T47D (cell line): Measurements from ENCODE around the gene ADD1.
"Not testable (repeated sequence)": the region's sequence is repeated elsewhere in the genome, so short reads cannot be mapped to it uniquely, and the experiment has no call there.

Experiments
- DNase-seq, 2 experiments: peaks; one replicate each; pipeline versions ENCODE4 v3.0.0 to v3.0.0-alpha.2; 2011 to 2012; ENCODE audit warnings: low read depth in 1 of 2, low spot score in 1 of 2
- JUND ChIP-seq: IDR thresholded peaks from 2 replicates; pipeline ENCODE4 v1.6.1; 2012; ENCODE audit warnings: low read depth
- in situ Hi-C: cut with HindIII; loops from 2 replicates; pipeline ENCODE4 v1.10.0; 2016; ENCODE audit warnings: low sequenced_read_pairs, low pct_unique_long_range_greater_than_20kb

ADD1 gene

DNA sequence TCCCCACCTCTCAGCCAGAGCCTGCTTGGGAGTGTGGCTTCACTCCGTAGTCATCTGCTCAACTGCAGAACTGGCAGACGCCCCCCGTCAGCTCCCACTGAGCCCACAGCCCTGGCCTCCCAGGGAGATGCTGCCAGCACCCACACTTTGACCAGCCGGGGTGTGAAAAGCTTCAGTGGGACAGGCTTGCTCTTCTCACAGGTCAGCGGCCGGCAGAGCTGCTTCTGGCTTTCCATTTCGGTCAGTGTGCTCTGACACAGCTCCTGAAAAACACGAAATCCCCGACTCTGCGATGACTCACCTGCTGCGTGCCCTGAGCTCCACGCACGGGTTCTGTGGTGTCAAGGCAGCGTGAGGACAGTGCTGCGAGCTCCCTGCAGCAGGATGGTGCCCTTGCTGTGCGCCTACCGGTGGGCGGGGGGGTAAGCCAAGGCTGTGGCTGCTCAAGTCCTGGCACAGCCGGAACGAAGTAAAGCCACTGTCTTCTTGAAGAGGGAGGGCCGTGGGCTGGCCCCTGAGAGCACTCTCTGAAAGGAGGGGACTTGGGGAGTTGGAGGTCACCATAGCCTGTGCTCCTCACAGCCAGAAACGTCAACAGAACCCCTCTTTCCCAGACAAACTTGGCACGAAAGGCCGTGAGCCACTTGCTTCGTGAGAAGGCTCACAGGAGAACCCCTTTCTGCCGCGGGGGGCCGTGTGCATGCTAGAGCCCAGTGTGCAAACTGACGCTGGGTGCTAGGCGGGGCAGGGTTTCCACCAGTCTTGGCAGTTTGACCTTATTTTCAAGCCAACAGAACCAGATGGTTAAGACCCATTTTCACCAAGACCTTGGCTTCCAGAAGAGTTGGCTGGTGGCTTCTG is 96.0 kb downstream of the ADD1 start:
- no peak for DNase-seq
- in situ Hi-C loops = no loop called here
- no peak for TF ChIP-seq JUND

DNA sequence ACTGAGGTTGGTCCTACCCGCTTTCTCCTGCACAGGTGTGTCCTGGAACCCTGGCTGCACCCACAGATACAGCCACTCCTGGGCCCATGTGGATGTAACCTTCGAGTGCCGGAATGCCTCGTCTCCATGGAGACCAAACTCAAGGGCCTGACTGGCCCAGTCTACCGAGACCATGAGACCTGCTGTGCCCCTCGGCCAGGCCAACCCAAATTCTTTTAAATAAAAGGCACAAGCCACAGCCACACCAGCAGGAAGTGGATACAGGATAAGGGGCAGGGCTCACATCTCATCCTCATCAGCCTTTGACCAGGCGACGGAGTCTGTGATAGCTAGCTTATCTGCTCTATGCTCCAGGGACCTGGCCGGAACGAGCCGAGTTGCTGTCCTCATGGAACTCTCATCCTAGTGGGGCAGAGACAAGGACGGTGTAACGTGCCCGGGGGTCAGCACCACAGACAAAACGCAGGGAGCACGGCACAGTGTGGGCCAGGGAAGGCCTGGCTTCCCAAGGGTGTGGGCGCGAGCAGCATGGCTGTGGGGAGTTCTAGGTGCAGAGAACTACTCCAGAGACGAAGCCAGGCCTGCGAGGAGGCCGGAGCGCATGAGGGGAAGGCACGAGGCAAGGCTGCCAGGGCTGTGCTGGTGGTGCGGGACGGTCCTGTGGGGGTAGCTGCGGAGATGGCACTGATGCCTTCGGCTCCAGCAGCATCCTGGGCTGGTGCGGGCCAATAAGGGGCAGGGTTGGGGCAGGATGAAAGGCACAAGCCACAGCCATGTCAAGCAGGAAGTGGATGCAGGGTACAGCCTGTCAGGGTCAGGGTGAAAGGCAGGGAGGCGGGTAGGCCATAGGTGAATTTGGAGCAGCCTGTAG is 96.9 kb downstream of the ADD1 start:
- no peak for DNase-seq
- TF ChIP-seq JUND = no peak
- in situ Hi-C loops = no loop called here

DNA sequence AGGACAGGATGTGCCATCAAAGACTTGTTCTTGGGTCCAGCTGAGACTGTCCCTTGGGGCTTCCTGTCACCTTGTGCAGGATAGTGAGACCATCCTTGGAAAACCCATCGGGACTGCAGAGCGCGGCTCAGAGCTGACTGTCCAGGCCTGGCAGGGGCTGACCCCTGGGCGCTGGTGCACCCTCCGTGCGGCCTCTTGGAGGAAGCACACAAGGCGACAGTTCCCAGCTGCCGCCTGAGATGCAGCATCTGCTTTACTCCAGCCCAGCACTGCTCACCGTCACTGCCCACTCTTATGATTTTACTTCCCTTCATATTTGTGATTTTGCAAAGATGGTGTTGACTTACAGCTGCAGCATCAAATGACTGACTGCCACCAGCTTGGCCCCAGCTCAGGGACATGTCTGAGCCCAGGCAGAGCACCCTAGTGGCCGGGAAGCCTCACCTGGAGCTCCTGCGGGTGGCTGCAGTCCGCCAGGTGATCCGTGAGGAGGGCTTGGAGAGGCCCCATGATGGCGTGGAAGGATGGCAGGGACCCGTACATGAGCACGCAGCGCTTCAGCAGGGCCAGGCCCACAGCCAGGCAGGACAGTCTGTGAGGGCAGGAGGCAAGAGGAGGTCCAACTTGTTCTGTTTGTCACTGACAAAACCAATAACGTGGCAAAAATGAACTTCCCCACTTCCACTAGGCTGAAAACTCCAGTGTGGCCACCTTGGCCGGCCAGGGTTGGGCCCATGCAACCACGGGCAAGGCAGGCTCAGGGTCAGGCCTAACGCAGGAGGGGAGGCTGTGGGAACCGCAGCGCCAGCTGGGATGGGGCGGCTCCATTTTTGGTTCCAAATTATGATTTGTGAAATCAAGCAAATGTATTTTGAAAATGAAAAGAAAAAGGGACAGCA is 97.7 kb downstream of the ADD1 start:
- no peak for DNase-seq
- no peak for TF ChIP-seq JUND
- in situ Hi-C loops = no loop called here

DNA sequence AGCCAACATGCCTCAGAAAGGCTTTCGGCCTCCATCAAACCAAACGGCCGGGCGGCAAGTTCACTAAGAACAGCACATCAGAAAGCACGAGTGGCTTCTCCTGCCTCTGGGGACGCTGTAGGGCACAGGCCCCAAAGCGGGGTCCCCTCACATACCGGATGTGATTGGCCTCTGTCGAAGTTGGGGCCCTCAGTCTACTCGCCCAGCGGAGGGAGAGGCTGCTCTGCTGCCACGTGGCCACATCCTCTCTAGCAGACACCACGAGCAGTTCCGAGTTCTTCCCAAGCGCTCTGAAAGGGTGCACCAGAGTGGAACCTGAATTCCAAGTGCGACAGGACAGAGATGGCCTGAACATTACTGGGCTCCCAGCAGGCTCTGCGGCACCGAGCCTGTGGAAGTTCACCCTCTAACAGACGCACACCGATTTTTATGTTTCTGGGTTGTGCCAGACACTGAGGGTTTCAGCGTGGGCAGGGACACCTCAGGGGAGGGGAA is 98.4 kb downstream of the ADD1 start:
- no peak for TF ChIP-seq JUND
- DNase-seq = no peak
- in situ Hi-C loops = no loop called here

DNA sequence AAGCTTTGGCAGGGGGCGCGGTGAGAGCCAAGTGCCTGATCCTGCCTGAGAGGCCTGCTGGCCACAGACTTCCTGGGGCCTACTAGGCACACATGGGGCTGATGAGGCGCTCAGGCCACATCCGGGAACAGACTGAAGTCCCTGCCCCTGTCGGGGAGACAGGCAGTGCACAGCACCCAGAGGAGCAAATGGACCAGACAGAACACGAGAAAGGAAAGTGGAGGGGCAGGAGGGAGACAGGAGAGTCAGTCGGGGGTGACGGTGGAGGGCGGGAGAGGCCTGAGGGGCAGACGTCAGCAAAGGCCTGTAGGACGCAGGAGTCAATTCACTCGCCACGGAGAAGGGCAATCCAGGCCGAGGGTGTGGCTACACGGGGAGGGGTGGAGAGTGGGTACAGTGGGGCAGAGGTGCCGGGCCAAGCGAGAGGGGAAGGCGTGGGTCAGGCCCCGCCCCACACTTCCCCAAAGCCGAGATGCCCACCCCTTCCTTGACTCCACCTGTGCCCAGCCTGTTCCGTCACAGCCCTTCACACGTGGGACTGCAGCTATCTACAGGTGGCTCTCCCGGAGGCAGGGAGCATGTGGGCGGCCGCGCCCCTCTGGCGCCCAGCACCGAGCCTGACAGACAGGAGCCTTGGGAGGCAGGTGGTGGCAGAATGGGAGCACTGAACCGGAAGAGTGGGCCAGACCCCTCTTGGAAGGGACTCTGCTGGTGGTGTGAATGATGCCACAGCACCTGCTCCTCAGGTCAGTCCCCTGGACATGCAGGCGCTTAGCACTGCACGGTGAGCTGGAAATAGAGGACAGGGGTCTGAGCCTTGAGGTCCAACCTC is 99.1 kb downstream of the ADD1 start:
- DNase-seq = no peak
- no peak for TF ChIP-seq JUND
- in situ Hi-C loops = no loop called here

DNA sequence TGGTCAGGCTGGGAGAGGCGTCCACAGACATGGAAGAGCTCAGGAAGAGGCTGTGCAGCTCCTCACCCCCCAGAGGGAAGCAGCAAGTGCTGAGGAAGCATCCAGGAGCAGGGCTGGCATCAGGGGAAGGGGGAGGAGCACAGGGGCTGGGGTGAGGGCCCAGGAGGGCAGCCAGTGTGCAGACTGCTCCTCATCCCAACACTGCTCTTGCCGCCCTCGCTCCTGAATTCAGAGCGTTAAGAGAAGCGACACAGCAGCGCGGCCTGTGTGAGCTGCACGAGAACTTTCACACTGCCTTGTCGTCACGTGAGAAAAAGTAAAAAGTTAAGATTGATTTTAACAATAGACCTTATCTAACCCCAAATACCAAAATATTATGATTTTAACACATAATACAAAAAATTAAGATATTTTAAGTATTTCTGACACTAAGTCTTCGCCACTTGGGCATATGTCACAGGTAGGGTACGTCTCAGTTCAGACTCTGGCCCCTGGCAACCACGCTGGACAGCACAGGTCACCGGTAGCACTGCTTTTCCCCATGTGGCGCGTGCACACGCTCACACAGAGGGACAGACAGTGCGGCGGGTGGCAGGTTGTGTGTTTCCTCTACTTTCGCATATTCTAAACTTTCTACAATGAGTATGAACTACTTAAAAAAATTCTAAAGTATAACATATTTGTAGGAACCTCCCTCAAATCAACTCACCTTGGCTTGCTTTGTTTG is 99.9 kb downstream of the ADD1 start:
- in situ Hi-C loops = no loop called here
- no peak for TF ChIP-seq JUND
- no peak for DNase-seq

DNA sequence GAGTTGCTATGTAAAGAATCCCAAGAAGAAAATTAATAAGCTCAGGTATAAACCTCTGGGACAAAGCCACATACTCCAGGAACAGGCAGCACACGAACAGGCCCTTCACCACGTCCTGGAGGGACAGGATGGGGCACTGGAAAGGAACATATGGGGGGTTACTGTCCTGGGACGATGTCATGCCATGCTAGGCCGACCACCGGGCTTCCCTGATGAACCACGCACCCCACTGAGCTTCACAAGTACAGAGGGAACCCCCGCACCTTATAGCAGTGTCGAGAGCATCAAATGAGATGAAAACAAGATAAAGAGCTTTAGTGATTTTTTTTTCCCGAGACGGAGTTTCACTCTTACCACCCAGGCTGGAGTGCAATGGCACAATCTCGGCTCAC is 100.4 kb downstream of the ADD1 start:
- in situ Hi-C loops = no loop called here
- no peak for TF ChIP-seq JUND
- DNase-seq = no peak

DNA sequence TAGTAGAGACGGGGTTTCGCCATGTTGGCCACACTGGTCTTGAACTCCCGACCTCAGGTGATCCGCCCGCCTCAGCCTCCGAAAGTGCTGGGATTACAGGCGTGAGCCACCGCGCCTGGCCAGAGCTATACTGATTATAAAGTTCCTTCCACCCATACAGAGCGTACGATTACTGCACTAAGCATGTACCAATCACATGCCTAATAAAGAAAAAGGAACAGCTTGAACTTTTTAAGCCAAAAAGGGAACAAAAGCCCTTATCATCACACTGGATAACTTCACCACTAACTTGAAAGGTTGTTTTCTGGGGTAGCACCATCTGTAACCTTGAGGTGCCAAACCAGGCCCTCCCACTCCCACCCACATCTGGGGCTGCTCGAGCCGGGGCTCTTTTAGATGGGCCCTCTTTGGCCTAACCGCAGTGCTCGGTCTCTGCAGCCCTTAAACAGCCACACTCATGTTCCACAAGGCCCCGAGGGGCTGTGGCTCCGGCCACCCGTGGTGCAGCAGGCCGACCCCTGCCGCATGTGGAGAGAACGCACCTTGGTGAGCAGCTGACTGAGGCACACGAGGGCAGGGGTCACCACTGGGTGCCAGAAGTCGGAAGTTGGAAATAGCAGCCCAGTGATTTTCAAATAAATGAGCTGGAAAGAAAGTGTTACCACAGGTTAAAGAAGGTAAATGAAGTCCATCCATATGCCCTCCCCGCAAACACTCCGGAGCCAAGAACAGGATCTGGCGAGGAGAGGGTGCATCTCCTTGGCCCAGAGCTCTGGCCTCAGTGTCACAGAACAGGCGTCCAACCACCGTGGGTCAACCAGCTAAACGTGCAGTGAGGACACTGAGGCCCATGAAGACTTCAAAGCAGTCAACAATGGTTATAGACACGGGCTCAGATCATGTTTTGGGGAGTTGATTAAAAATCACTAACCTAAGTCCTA is 101.2 kb downstream of the ADD1 start:
- DNase-seq = no peak
- no peak for TF ChIP-seq JUND
- in situ Hi-C loops = no loop called here

DNA sequence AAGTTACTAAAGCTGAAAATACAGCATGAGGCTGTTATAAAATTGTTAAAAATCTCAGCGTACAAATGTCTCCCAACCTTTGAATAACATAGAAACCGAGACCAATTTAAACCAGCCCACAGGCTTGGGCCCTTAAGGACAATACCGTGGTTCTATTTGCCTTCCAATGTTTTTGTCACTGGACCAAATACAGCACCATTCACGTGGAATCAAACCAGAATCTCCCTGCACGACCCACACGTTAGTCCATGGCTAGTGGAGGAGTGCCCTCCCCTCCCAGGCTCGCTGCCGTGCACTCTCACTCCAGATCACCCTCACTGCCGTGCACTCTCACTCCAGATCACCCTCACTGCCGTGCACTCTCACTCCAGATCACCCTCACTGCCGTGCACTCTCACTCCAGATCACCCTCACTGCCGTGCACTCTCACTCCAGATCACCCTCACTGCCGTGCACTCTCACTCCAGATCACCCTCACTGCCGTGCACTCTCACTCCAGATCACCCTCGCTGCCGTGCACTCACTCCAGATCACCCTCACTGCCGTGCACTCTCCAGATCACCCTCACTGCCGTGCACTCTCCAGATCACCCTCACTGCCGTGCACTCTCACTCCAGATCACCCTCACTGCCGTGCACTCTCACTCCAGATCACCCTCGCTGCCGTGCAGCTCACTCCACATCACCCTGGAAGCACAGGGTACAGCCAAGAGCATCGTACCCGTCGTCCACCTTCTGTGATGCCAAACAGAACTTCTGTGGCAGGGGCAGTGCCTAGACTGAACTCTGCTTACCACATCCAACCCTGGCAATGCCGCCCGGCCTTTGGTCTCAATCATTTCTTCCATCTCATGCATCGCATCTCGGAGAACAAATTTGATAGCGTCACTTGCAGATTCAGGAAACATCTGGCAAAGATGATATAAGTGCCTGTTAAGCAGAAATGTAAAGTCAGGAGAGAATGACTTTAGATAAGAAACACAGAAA is 102.3 kb downstream of the ADD1 start:
- in situ Hi-C loops, DNase-seq: not testable (repeated sequence)
